ENCODE data around the gene HRAS.

GRCh38 chr11:540583-541432 lies 5.4 kb upstream of the HRAS start:
- no peak for TF ChIP-seq CTCF (IDR thresholded peaks at IDR 0.05; ENCODE audit: low read depth, low read length, missing input control)
- TF ChIP-seq REST (IDR thresholded peaks at IDR 0.05) = no peak
- no peak for TF ChIP-seq RAD21 (IDR thresholded peaks at IDR 0.05)
- TF ChIP-seq YY1 (IDR thresholded peaks at IDR 0.05) = no peak
- no peak for TF ChIP-seq FOXA1 (IDR thresholded peaks at IDR 0.05)
- TF ChIP-seq TAF1 (conservative IDR thresholded peaks at IDR 0.05) = no peak
- TF ChIP-seq, protein P1, sequence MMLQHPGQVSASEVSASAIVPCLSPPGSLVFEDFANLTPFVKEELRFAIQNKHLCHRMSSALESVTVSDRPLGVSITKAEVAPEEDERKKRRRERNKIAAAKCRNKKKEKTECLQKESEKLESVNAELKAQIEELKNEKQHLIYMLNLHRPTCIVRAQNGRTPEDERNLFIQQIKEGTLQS (IDR thresholded peaks at IDR 0.05) = no peak
- TF ChIP-seq GABPA (IDR thresholded peaks at IDR 0.05 in 1 of 2, conservative IDR thresholded peaks at IDR 0.05 in 1 of 2) = no peak
- no peak for TF ChIP-seq HNF4A (conservative IDR thresholded peaks at IDR 0.05)
- TF ChIP-seq, protein P2, sequence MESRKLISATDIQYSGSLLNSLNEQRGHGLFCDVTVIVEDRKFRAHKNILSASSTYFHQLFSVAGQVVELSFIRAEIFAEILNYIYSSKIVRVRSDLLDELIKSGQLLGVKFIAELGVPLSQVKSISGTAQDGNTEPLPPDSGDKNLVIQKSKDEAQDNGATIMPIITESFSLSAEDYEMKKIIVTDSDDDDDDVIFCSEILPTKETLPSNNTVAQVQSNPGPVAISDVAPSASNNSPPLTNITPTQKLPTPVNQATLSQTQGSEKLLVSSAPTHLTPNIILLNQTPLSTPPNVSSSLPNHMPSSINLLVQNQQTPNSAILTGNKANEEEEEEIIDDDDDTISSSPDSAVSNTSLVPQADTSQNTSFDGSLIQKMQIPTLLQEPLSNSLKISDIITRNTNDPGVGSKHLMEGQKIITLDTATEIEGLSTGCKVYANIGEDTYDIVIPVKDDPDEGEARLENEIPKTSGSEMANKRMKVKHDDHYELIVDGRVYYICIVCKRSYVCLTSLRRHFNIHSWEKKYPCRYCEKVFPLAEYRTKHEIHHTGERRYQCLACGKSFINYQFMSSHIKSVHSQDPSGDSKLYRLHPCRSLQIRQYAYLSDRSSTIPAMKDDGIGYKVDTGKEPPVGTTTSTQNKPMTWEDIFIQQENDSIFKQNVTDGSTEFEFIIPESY (IDR thresholded peaks at IDR 0.05) = no peak

All from liver (tissue), 3 donors.